H1 (cell line): ENCODE results near the gene MSI1. TPM values are rescaled to one million over a fixed set of nuclear protein-coding genes. Genes with fewer than 3 reads are reported as not detected.

Experiments
- CTCF ChIA-PET: fragments of 300-600 bp; sonication (Branson Sonifier 250); formaldehyde crosslinking; loops from one replicate; lab custom pipeline; 2021; ENCODE audit not compliant: partially characterized antibody; lab: Charles Lee
- POLR2A ChIA-PET: fragments of 300-600 bp; sonication (Branson Sonifier 250); formaldehyde crosslinking; loops from one replicate; lab custom pipeline; 2021; ENCODE audit warnings: inconsistent platforms; ENCODE audit not compliant: partially characterized antibody; lab: Charles Lee
- DNase-seq, 2 experiments: peaks; one replicate each; pipeline versions ENCODE4 v3.0.0 to v3.0.0-alpha.2; 2010 to 2022; ENCODE audit warnings: low spot score in 2 of 2, low read depth in 1 of 2, mixed read lengths in 1 of 2
- FAIRE-seq: peaks from 2 replicates; lab custom pipeline; 2011; peaks lifted over from hg19 to GRCh38; lab: Jason Lieb, UNC
- H2AFZ ChIP-seq: 2 replicates; pipeline ENCODE4 v1.8.1; 2012; ENCODE audit warnings: low read length, inconsistent platforms
- H2AK5ac ChIP-seq: 2 replicates; pipeline ENCODE4 v1.6.1; 2013; ENCODE audit warnings: low read depth, low read length
- H2BK120ac ChIP-seq: replicated peaks from 2 replicates; pipeline ENCODE3; 2013; ENCODE audit warnings: low read depth, low read length, inconsistent platforms
- H2BK12ac ChIP-seq: 2 replicates; pipeline ENCODE4 v1.6.1; 2013; ENCODE audit warnings: low read depth, low read length
- H2BK15ac ChIP-seq: 2 replicates; pipeline ENCODE4 v1.6.1; 2013; ENCODE audit warnings: low read length
- H2BK20ac ChIP-seq: 2 replicates; pipeline ENCODE4 v1.6.1; 2013; ENCODE audit warnings: low read length
- H2BK5ac ChIP-seq: 2 replicates; pipeline ENCODE4 v1.6.1; 2013; ENCODE audit warnings: low read depth, low read length
- H3K14ac ChIP-seq: 2 replicates; pipeline ENCODE4 v1.6.1; 2013; ENCODE audit warnings: inconsistent platforms; ENCODE audit not compliant: insufficient read length
- H3K18ac ChIP-seq: 2 replicates; pipeline ENCODE4 v1.6.1; 2013; ENCODE audit warnings: low read length; ENCODE audit errors: extremely low read depth
- H3K23ac ChIP-seq: 2 replicates; pipeline ENCODE4 v1.6.1; 2013; ENCODE audit warnings: inconsistent platforms; ENCODE audit not compliant: insufficient read length
- H3K23me2 ChIP-seq: 2 replicates; pipeline ENCODE4 v1.6.1; 2013; ENCODE audit warnings: low read depth, low read length
- H3K27ac ChIP-seq: 2 replicates; pipeline ENCODE4 v1.6.1; 2011; ENCODE audit warnings: low read depth, low read length, inconsistent platforms
- H3K27me3 ChIP-seq, 4 experiments: replicated peaks in 1 of 4; 1 replicate in 1 of 4; 2 replicates in 3 of 4; pipeline versions ENCODE4 v1.6.1 to v1.8.1; 2011 to 2013; ENCODE audit warnings: low read length in 3 of 4, mild to moderate bottlenecking in 3 of 4, inconsistent platforms in 2 of 4, mixed read lengths in 2 of 4, moderate library complexity in 1 of 4; ENCODE audit not compliant: control insufficient read depth in 3 of 4, insufficient read depth in 3 of 4; ENCODE audit errors: extremely low read depth in 1 of 4
- H3K36me3 ChIP-seq, 4 experiments: 2 replicates each; pipeline versions ENCODE4 v1.6.1 to v1.8.1; 2011 to 2013; ENCODE audit warnings: mild to moderate bottlenecking in 4 of 4, low read length in 3 of 4, moderate library complexity in 2 of 4, control low read depth in 1 of 4, inconsistent platforms in 1 of 4; ENCODE audit not compliant: insufficient read depth in 4 of 4, control insufficient read depth in 2 of 4
- H3K4ac ChIP-seq: replicated peaks from 2 replicates; pipeline ENCODE3; 2013; ENCODE audit warnings: low read length, low read depth, mixed read lengths, inconsistent platforms; ENCODE audit not compliant: insufficient read length
- H3K4me1 ChIP-seq, 4 experiments: replicated peaks in 1 of 4; 1 replicate in 1 of 4; 2 replicates in 3 of 4; pipeline versions ENCODE4 v1.6.1 to v1.8.1; 2011 to 2013; ENCODE audit warnings: low read length in 3 of 4, inconsistent platforms in 2 of 4, mixed read lengths in 1 of 4; ENCODE audit not compliant: insufficient read depth in 4 of 4, control insufficient read depth in 3 of 4
- H3K4me2 ChIP-seq, 2 experiments: 2 replicates each; pipeline versions ENCODE4 v1.6.1 to v1.8.1; 2011 to 2013; ENCODE audit warnings: low read depth in 2 of 2, low read length in 2 of 2, control low read depth in 1 of 2, inconsistent platforms in 1 of 2, mild to moderate bottlenecking in 1 of 2; ENCODE audit not compliant: insufficient read depth in 1 of 2
- H3K4me3 ChIP-seq, 4 experiments: fragments of 200-600, 300-600 bp in 1 of 4; sonication (generic), shearing (Covaris generic), sonication (Bioruptor Twin) in 1 of 4; 2 replicates each; pipeline versions ENCODE4 v1.5.1 to v1.8.1; 2011 to 2016; ENCODE audit warnings: low read length in 4 of 4, low read depth in 3 of 4, control low read depth in 2 of 4, inconsistent platforms in 2 of 4, mild to moderate bottlenecking in 2 of 4, mixed read lengths in 1 of 4, moderate library complexity in 1 of 4; ENCODE audit not compliant: insufficient read depth in 2 of 4; ENCODE audit errors: extremely low read depth in 1 of 4
- H3K56ac ChIP-seq: replicated peaks from 2 replicates; pipeline ENCODE3; 2013; ENCODE audit warnings: low read depth, mild to moderate bottlenecking, mixed read lengths, low read length, inconsistent platforms; ENCODE audit not compliant: insufficient read length
- H3K79me1 ChIP-seq: 2 replicates; pipeline ENCODE4 v1.6.1; 2013; ENCODE audit warnings: low read depth, low read length, control low read depth
- H3K79me2 ChIP-seq, 2 experiments: 2 replicates each; pipeline versions ENCODE4 v1.6.1 to v1.8.1; 2012 to 2013; ENCODE audit warnings: low read length in 2 of 2, mild to moderate bottlenecking in 2 of 2, inconsistent platforms in 1 of 2; ENCODE audit not compliant: insufficient read depth in 2 of 2, control insufficient read depth in 1 of 2
- H3K9ac ChIP-seq, 4 experiments: replicated peaks in 1 of 4; 1 replicate in 1 of 4; 2 replicates in 3 of 4; pipeline versions ENCODE4 v1.6.1 to v1.8.1; 2011 to 2013; ENCODE audit warnings: low read depth in 3 of 4, low read length in 3 of 4, control low read depth in 2 of 4, mild to moderate bottlenecking in 2 of 4, moderate library complexity in 2 of 4, inconsistent platforms in 1 of 4; ENCODE audit errors: extremely low read depth in 1 of 4
- H3K9me3 ChIP-seq, 2 experiments: 2 replicates each; pipeline versions ENCODE4 v1.6.1 to v1.8.1; 2012 to 2013; ENCODE audit warnings: mild to moderate bottlenecking in 2 of 2, moderate library complexity in 2 of 2, control low read depth in 1 of 2, inconsistent platforms in 1 of 2, low read depth in 1 of 2, low read length in 1 of 2, mixed read lengths in 1 of 2; ENCODE audit not compliant: insufficient read depth in 2 of 2
- H4K20me1 ChIP-seq, 2 experiments: replicated peaks in 1 of 2; 2 replicates each; pipeline versions ENCODE3 to v1.8.1; 2011 to 2013; ENCODE audit warnings: inconsistent platforms in 2 of 2, low read length in 2 of 2, mild to moderate bottlenecking in 1 of 2; ENCODE audit not compliant: insufficient read depth in 2 of 2, control insufficient read depth in 1 of 2
- H4K5ac ChIP-seq: 2 replicates; pipeline ENCODE4 v1.6.1; 2013; ENCODE audit warnings: low read length, low read depth, mixed read lengths, inconsistent platforms; ENCODE audit not compliant: insufficient read length
- H4K8ac ChIP-seq: 2 replicates; pipeline ENCODE4 v1.8.0; 2013; ENCODE audit warnings: mild to moderate bottlenecking, moderate library complexity, low read length, inconsistent platforms; ENCODE audit not compliant: insufficient read depth; ENCODE audit errors: extremely low read depth
- H4K91ac ChIP-seq: replicated peaks from 2 replicates; pipeline ENCODE3; 2013; ENCODE audit warnings: low read length, mixed read lengths, inconsistent platforms; ENCODE audit not compliant: insufficient read length
- BCL11A ChIP-seq, 2 experiments: IDR thresholded peaks; one replicate each; pipeline ENCODE4 v1.6.1; 2011; ENCODE audit warnings: low read depth in 2 of 2, low read length in 2 of 2, mild to moderate bottlenecking in 2 of 2
- WGBS, 2 experiments: shearing (Covaris generic) in 1 of 2; methylation state at CpG; one replicate each; pipeline versions ENCODE4 v1.1.6 to v1.1.7; 2013 to 2015; ENCODE audit warnings: low lambda C conversion rate in 2 of 2, mixed read lengths in 2 of 2, inconsistent platforms in 1 of 2, low coverage in 1 of 2, missing lambda C conversion rate in 1 of 2; ENCODE audit not compliant: insufficient replicate concordance in 2 of 2, insufficient coverage in 1 of 2, insufficient read length in 1 of 2; ENCODE audit errors: extremely low coverage in 1 of 2, missing lambda C conversion rate in 1 of 2; 5-methylcytosine and 5-hydroxymethylcytosine counted together
- polyA plus RNA-seq, 7 experiments: library from polyadenylated mRNA; depleted of rRNA in 3 of 7; stranded (reverse) in 5 of 7; unstranded in 2 of 7; fragments of >200 nt in 5 of 7; fragments of 200-250 nt in 2 of 7; gene quantifications; 1 replicate in 5 of 7; 2 replicates in 1 of 7; 4 replicates in 1 of 7; pipeline versions ENCODE4 v1.2.1 to v1.2.3, GENCODE V29; 2011 to 2013; ENCODE audit warnings: missing spikeins in 2 of 7, mixed read lengths in 2 of 7
- total RNA-seq: library from RNA; stranded (reverse); fragmentation: NEBNext Ultra II Directional; extraction: Animal tissue kit (Norgen Biotek cat#: 25700); gene quantifications from 2 replicates; pipeline ENCODE4 v1.2.1, GENCODE V29; 2021

Gene MSI1
- total and polyA plus RNA-seq, 2 of the 8 experiments (the other 6 are each of a cell fraction or from before 2014, with no cell fraction given): 13.5 to 51.9 TPM

DNA sequence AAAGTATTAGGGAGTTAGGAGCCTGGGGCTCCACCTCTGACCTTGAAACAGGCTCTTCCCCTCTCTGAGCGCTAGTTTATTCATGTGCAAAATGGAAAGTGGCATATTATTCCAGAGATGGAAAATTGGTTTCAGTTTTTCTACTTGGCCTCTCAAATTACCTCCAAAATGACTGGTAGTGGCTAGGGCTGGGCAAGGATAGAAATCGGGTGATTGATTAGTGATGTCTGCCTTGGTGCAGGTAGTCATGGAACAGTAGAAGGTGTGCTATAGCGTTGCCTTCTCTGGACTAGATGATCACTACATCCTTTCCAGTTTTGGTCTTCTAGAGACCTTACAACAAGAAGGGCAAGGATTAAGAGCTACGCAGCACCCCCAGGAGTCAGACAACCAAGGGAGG is 8.6 kb upstream of the MSI1 start:
- Histone ChIP-seq H3K56ac (no peak overlapping the region), H2BK12ac (no peak overlapping the region), H3K18ac (no peak overlapping the region), H2BK5ac (no peak overlapping the region), H3K27me3 (no peaks in the 10 kb centered on the region), H3K79me2 (no peaks in the 10 kb centered on the region), H2AFZ (no peak overlapping the region), H3K9ac (no peak overlapping the region; a peak in 1 of 7 replicates), H4K5ac (no peak overlapping the region), H2AK5ac (no peak overlapping the region), H3K79me1 (no peaks in the 10 kb centered on the region; the same call in 1 of the 2 replicates), H3K36me3 (no peaks in the 10 kb centered on the region), H2BK120ac (no peak overlapping the region), H4K91ac (no peak overlapping the region), H3K4ac (no peak overlapping the region), H3K4me2 (no peak overlapping the region), H4K8ac (no peak overlapping the region), H2BK20ac (no peak overlapping the region), H3K4me1 (peaks cover 0 to 14% (median 8%) of the 10 kb centered on the region in 4 experiments), H3K9me3 (no peaks in the 10 kb centered on the region), H3K27ac (no peak overlapping the region), H4K20me1 (no peaks in the 10 kb centered on the region), H3K23me2 (no peaks in the 10 kb centered on the region), H3K4me3 (no peak overlapping the region), H3K14ac (no peak overlapping the region), H2BK15ac (no peak overlapping the region), H3K23ac (no peak overlapping the region)
- DNase-seq (no peak), FAIRE-seq (no peak)
- ChIA-PET POLR2A (no interaction called here), CTCF (interaction anchor here (0.5 to 1.4 kb wide), 2 partner anchors 26 to 52 kb away, joined by 3 to 4 read pairs; no protein-coding TSS in a partner anchor)
- no peak for TF ChIP-seq BCL11A (IDR thresholded peaks at IDR 0.05; ENCODE audit: low read depth in 2 of 2, low read length in 2 of 2)
- 83% methylated on average over 4 of the region's 4 CpGs; no CpG with 5 or more reads in 1 of the 2 experiments for WGBS, 2 experiments
